Measurements from ENCODE around the gene ZMYND12.

The ZMYND12 gene

GRCh38 chr1:42434340-42434739, 21.5 kb downstream of the ZMYND12 start:
- no peak for DNase-seq

- no peak for DNase-seq
Measured at GRCh38 chr1:42433369-42433768, 22.5 kb downstream of the ZMYND12 start.

GRCh38 chr1:42432714-42433113, 23.1 kb downstream of the ZMYND12 start:
- no peak for DNase-seq

GRCh38 chr1:42431514-42431913, 24.3 kb downstream of the ZMYND12 start:
- no peak for DNase-seq

GRCh38 chr1:42430286-42431135, 25.3 kb downstream of the ZMYND12 start:
- no peak for DNase-seq

- DNase-seq: no peak
Measured at GRCh38 chr1:42429603-42430002, 26.2 kb downstream of the ZMYND12 start.

GRCh38 chr1:42427240-42427639, 28.6 kb downstream of the ZMYND12 start:
- no peak for DNase-seq

GRCh38 chr1:42424201-42424600, 31.6 kb downstream of the ZMYND12 start:
- DNase-seq: no peak

- peak; percentile 15 to 97 (median 46) for DNase-seq
Measured at GRCh38 chr1:42423681-42424080, 32.1 kb downstream of the ZMYND12 start.

GRCh38 chr1:42422737-42423136, 33.1 kb downstream of the ZMYND12 start:
- DNase-seq: peak; percentile 6 to 85 (median 65)

- peak; percentile 90 to 97 (median 96) for DNase-seq
Measured at GRCh38 chr1:42420911-42421585, 34.8 kb downstream of the ZMYND12 start.

GRCh38 chr1:42420121-42420520, 35.7 kb downstream of the ZMYND12 start:
- no peak for DNase-seq

- DNase-seq: peak in 2 of 3 experiments; percentile 7 to 23
Measured at GRCh38 chr1:42419126-42419821, 36.5 kb downstream of the ZMYND12 start.

GRCh38 chr1:42418516-42418915, 37.3 kb downstream of the ZMYND12 start:
- DNase-seq: no peak

- DNase-seq: no peak
Measured at GRCh38 chr1:42417166-42417565, 38.7 kb downstream of the ZMYND12 start.

GRCh38 chr1:42414551-42415496, 41.0 kb downstream of the ZMYND12 start:
- peak in 1 of 3 experiments; percentile 48 for DNase-seq

GRCh38 chr1:42403880-42404400, 51.9 kb downstream of the ZMYND12 start:
- DNase-seq: no peak

GRCh38 chr1:42399315-42400100, 56.3 kb downstream of the ZMYND12 start:
- DNase-seq: no peak

- DNase-seq: no peak
Measured at GRCh38 chr1:42392967-42393848, 62.6 kb downstream of the ZMYND12 start.

- peak; percentile 53 to 87 (median 64) for DNase-seq
Measured at GRCh38 chr1:42392255-42392654, 63.6 kb downstream of the ZMYND12 start.

All from NCI-H1417 (cell line).